Natural killer cell (primary cell): ENCODE measurements around the gene NUDT14. TPM values are rescaled to one million over a fixed set of nuclear protein-coding genes. Genes with fewer than 3 reads are reported as not detected.

Source experiments
- ATAC-seq, 3 donors: fragments of 150-1000 bp in 2 of 3; fragments of 200-7000 bp in 1 of 3; cut with Tn5 transposase; 1 replicate in 1 of 3; 2 replicates in 2 of 3; pipeline ENCODE4 v1.10.0; 2021; ENCODE audit warnings: mild to moderate bottlenecking in 2 of 3, moderate library complexity in 2 of 3
- DNase-seq, 2 donors: peaks; one replicate each; pipeline versions ENCODE4 v3.0.0 to v3.0.0-alpha.2; 2013 to 2021; ENCODE audit warnings: mixed read lengths in 1 of 2
- H3K27ac ChIP-seq: one replicate; pipeline ENCODE4 v1.5.1; 2013; ENCODE audit warnings: mild to moderate bottlenecking, low read length
- H3K27me3 ChIP-seq: one replicate; pipeline ENCODE4 v1.6.1; 2013; ENCODE audit warnings: low read length; ENCODE audit not compliant: control insufficient read depth, insufficient read depth
- H3K36me3 ChIP-seq: one replicate; pipeline ENCODE4 v1.6.1; 2013; ENCODE audit warnings: low read length; ENCODE audit not compliant: control insufficient read depth, insufficient read depth
- H3K4me1 ChIP-seq: one replicate; pipeline ENCODE4 v1.6.1; 2013; ENCODE audit warnings: low read length; ENCODE audit not compliant: control insufficient read depth, insufficient read depth
- H3K4me3 ChIP-seq: one replicate; pipeline ENCODE4 v1.5.1; 2013; ENCODE audit warnings: low read length
- H3K9me3 ChIP-seq: one replicate; pipeline ENCODE4 v1.6.1; 2013; ENCODE audit warnings: low read length; ENCODE audit not compliant: control insufficient read depth, insufficient read depth
- H3K27ac Mint-ChIP-seq, 2 donors: one replicate each; pipeline ENCODE4 v1.8.0; 2022; ENCODE audit warnings: mild to moderate bottlenecking in 2 of 2, mixed read lengths in 2 of 2, moderate library complexity in 1 of 2
- H3K27me3 Mint-ChIP-seq, 2 donors: one replicate each; pipeline ENCODE4 v1.8.0; 2022; ENCODE audit warnings: low read depth in 2 of 2, mixed read lengths in 2 of 2
- H3K36me3 Mint-ChIP-seq: one replicate; pipeline ENCODE4 v1.8.0; 2022; ENCODE audit warnings: mixed read lengths
- H3K4me1 Mint-ChIP-seq, 2 donors: one replicate each; pipeline ENCODE4 v1.8.0; 2022; ENCODE audit warnings: mixed read lengths in 2 of 2
- H3K4me3 Mint-ChIP-seq: one replicate; pipeline ENCODE4 v1.8.0; 2022; ENCODE audit warnings: mild to moderate bottlenecking, moderate library complexity, mixed read lengths
- H3K9me3 Mint-ChIP-seq, 2 donors: one replicate each; pipeline ENCODE4 v1.8.0; 2022; ENCODE audit warnings: mixed read lengths in 2 of 2
- CTCF ChIP-seq: fragments of 200-600 bp; IDR thresholded peaks from one replicate; pipeline ENCODE4 v1.8.0; 2022; ENCODE audit warnings: antibody characterized with exemption
- WGBS: methylation state at CpG from one replicate; pipeline ENCODE4 v1.1.7; 2013; ENCODE audit warnings: missing lambda C conversion rate; ENCODE audit not compliant: insufficient coverage; 5-methylcytosine and 5-hydroxymethylcytosine counted together
- intact Hi-C: fragments of 100-400 bp; cut with micrococcal nuclease; formaldehyde crosslinking; loops from one replicate; pipeline ENCODE4 v1.14.2; 2022
- total RNA-seq, 4 donors: library from RNA; stranded (reverse); fragments of 120-200 nt in 1 of 4; gene quantifications; one replicate each; pipeline versions ENCODE4 v1.2.3 to v1.2.4, GENCODE V29; 2013 to 2022

Gene NUDT14
- total RNA-seq, 3 donors from 2014 or later (not counting 1 experiment from before 2014, with no cell fraction given) = 16.0 to 32.9 (median 22.8) TPM

- Histone ChIP-seq H3K27me3 (peaks cover 5% of the 10 kb centered on the region), H3K4me3 (no peak overlapping the region), H3K4me1 (peaks cover 3% of the 10 kb centered on the region), H3K27ac (no peak overlapping the region), H3K36me3 (no peaks in the 10 kb centered on the region), H3K9me3 (no peaks in the 10 kb centered on the region)
- H3K27ac Mint-ChIP-seq = no peak overlapping the region
- ATAC-seq = no peak
- no peak for TF ChIP-seq CTCF
- peaks cover 0 to 7% of the 10 kb centered on the region in 2 donors for H3K4me1 Mint-ChIP-seq
- H3K4me3 Mint-ChIP-seq = no peak overlapping the region
- WGBS = 84% methylated on average over 18 of the region's 18 CpGs
- H3K27me3 Mint-ChIP-seq = peaks cover 0 to 13% of the 10 kb centered on the region in 2 donors
- intact Hi-C loops = no loop called here
- H3K36me3 Mint-ChIP-seq = no peaks in the 10 kb centered on the region
- H3K9me3 Mint-ChIP-seq = no peaks in the 10 kb centered on the region
- no peak for DNase-seq
Observed at GRCh38 chr14:105163040-105163742, 17.9 kb downstream of the NUDT14 start.

- no peak overlapping the region for H3K4me3 ChIP-seq
- Mint-ChIP-seq H3K27ac (no peak overlapping the region), H3K36me3 (no peaks in the 10 kb centered on the region), H3K4me3 (no peak overlapping the region), H3K27me3 (peaks cover 0 to 13% of the 10 kb centered on the region in 2 donors), H3K4me1 (peaks cover 0 to 7% of the 10 kb centered on the region in 2 donors), H3K9me3 (no peaks in the 10 kb centered on the region)
- H3K36me3 ChIP-seq = no peaks in the 10 kb centered on the region
- peak in 2 of 3 donors; percentile 6 to 25 for ATAC-seq
- peaks cover 3% of the 10 kb centered on the region for H3K4me1 ChIP-seq
- DNase-seq = no peak
- no peak overlapping the region for H3K27ac ChIP-seq
- intact Hi-C loops = no loop called here
- WGBS = 92% methylated on average over 2 of the region's 2 CpGs
- TF ChIP-seq CTCF = no peak
- H3K9me3 ChIP-seq = no peaks in the 10 kb centered on the region
- peaks cover 5% of the 10 kb centered on the region for H3K27me3 ChIP-seq
Observed at GRCh38 chr14:105162669-105162979, 18.5 kb downstream of the NUDT14 start.

GRCh38 chr14:105161964-105162668 lies 19.0 kb downstream of the NUDT14 start:
- ATAC-seq (peak in 2 of 3 donors; percentile 9 to 41), DNase-seq (peak in 1 of 2 donors; percentile 37)
- TF ChIP-seq CTCF = no peak
- H3K36me3 Mint-ChIP-seq = no peaks in the 10 kb centered on the region
- 86% methylated on average over 10 of the region's 10 CpGs for WGBS
- intact Hi-C loops = no loop called here
- H3K9me3 Mint-ChIP-seq = no peaks in the 10 kb centered on the region
- Histone ChIP-seq H3K4me3 (no peak overlapping the region), H3K36me3 (no peaks in the 10 kb centered on the region), H3K27ac (no peak overlapping the region), H3K27me3 (peaks cover 5% of the 10 kb centered on the region), H3K9me3 (no peaks in the 10 kb centered on the region), H3K4me1 (peaks cover 3% of the 10 kb centered on the region)
- no peak overlapping the region for H3K4me3 Mint-ChIP-seq
- H3K27ac Mint-ChIP-seq = no peak overlapping the region
- H3K4me1 Mint-ChIP-seq = peaks cover 0 to 7% of the 10 kb centered on the region in 2 donors
- H3K27me3 Mint-ChIP-seq = peaks cover 0 to 12% of the 10 kb centered on the region in 2 donors
